HCT116 (cell line): Measurements from ENCODE around the gene DRAXIN. TPM values are rescaled to one million over a fixed set of nuclear protein-coding genes. Genes with fewer than 3 reads are reported as not detected.

Experiments used
- ATAC-seq: fragments of 200-7000 bp; cut with Tn5 transposase; 2 replicates; pipeline ENCODE4 v1.9.1; 2020; ENCODE audit warnings: mild to moderate bottlenecking, moderate library complexity
- BruUV-seq: library from RNA; stranded (reverse); fragments of 400-500 nt; replicated peaks from 2 replicates; lab custom pipeline; 2021; lab: Mats Ljungman, UMichigan
- CTCF ChIA-PET: fragments of 300-600 bp; sonication (Branson Sonifier 250); formaldehyde crosslinking; loops from one replicate; lab custom pipeline; 2021; ENCODE audit warnings: antibody characterized with exemption; lab: Charles Lee
- POLR2A ChIA-PET: fragments of 300-600, 350-600 bp; sonication (Branson Sonifier 250); formaldehyde crosslinking; loops from one replicate; lab custom pipeline; 2021; ENCODE audit warnings: antibody characterized with exemption; lab: Charles Lee
- RAD21 ChIA-PET, 2 experiments: fragments of 300-600 bp; sonication (Branson Sonifier 250); formaldehyde crosslinking; loops; one replicate each; lab custom pipeline; 2023; ENCODE audit warnings: low total read pairs in 2 of 2; ENCODE audit not compliant: uncharacterized antibody in 2 of 2, unreplicated experiment in 2 of 2, low non-redundant PET in 1 of 2; lab: Charles Lee
- DNase-seq: peaks from one replicate; pipeline ENCODE4 v3.0.0-alpha.2; 2010; ENCODE audit warnings: low read depth, low spot score
- H2AFZ ChIP-seq: fragments of 200-600 bp; shearing (Covaris generic), sonication (generic); 2 replicates; pipeline ENCODE4 v1.6.1; 2017; ENCODE audit warnings: low read depth, mixed run types, mixed read lengths, antibody characterized with exemption, low read length; ENCODE audit not compliant: poor library complexity, severe bottlenecking
- H3K27ac ChIP-seq: 2 replicates; pipeline ENCODE4 v1.5.1; 2012; ENCODE audit warnings: low read depth, low read length
- H3K27me3 ChIP-seq: fragments of 200-600 bp; sonication (generic); 2 replicates; pipeline ENCODE4 v1.6.1; 2016; ENCODE audit warnings: mixed run types, low read length, mixed read lengths; ENCODE audit not compliant: insufficient read depth
- H3K36me3 ChIP-seq, 2 experiments: fragments of 200-500 bp in 1 of 2; fragments of 200-600 bp in 1 of 2; sonication (Bioruptor generic) in 1 of 2; sonication (generic) in 1 of 2; 2 replicates each; pipeline versions ENCODE4 v1.5.1 to v1.6.1; 2014 to 2016; ENCODE audit warnings: low read length in 2 of 2, inconsistent platforms in 1 of 2, mixed read lengths in 1 of 2, mixed run types in 1 of 2; ENCODE audit not compliant: insufficient read depth in 2 of 2, control insufficient read depth in 1 of 2
- H3K4me1 ChIP-seq, 2 experiments: fragments of 200-600 bp in 1 of 2; sonication (generic) in 1 of 2; 2 replicates each; pipeline versions ENCODE4 v1.5.1 to v1.6.1; 2012 to 2017; ENCODE audit warnings: low read length in 2 of 2, inconsistent platforms in 1 of 2, mild to moderate bottlenecking in 1 of 2, mixed read lengths in 1 of 2, mixed run types in 1 of 2, moderate library complexity in 1 of 2; ENCODE audit not compliant: insufficient read depth in 2 of 2, control insufficient read depth in 1 of 2
- H3K4me2 ChIP-seq: fragments of 200-600 bp; sonication (generic); 2 replicates; pipeline ENCODE4 v1.6.1; 2017; ENCODE audit warnings: mixed run types, low read length, mixed read lengths
- H3K4me3 ChIP-seq, 2 experiments: fragments of 200-600 bp in 1 of 2; sonication (generic) in 1 of 2; replicated peaks in 1 of 2; 2 replicates each; pipeline ENCODE4 v1.5.1; 2011 to 2016; ENCODE audit warnings: low read length in 2 of 2, control low read depth in 1 of 2, low read depth in 1 of 2, mild to moderate bottlenecking in 1 of 2, mixed read lengths in 1 of 2, mixed run types in 1 of 2
- H3K79me2 ChIP-seq: fragments of 200-600 bp; sonication (generic); 2 replicates; pipeline ENCODE4 v1.6.1; 2017; ENCODE audit warnings: mild to moderate bottlenecking, mixed run types, low read length, moderate library complexity, mixed read lengths; ENCODE audit not compliant: insufficient read depth
- H3K9ac ChIP-seq: fragments of 200-600 bp; sonication (generic); 2 replicates; pipeline ENCODE4 v1.6.1; 2016; ENCODE audit warnings: low read length, mixed read lengths
- H3K9me2 ChIP-seq: fragments of 200-600 bp; sonication (generic), shearing (Covaris generic); 2 replicates; pipeline ENCODE4 v1.6.1; 2017; ENCODE audit warnings: mixed run types, mild to moderate bottlenecking, moderate library complexity; ENCODE audit not compliant: insufficient read depth
- H3K9me3 ChIP-seq, 2 experiments: fragments of 200-500 bp in 1 of 2; fragments of 200-600 bp in 1 of 2; sonication (Bioruptor generic) in 1 of 2; sonication (generic) in 1 of 2; 2 replicates each; pipeline ENCODE4 v1.6.1; 2014 to 2017; ENCODE audit warnings: low read length in 2 of 2, mixed read lengths in 2 of 2, inconsistent platforms in 1 of 2, low read depth in 1 of 2, mild to moderate bottlenecking in 1 of 2, mixed run types in 1 of 2, moderate library complexity in 1 of 2; ENCODE audit not compliant: control insufficient read depth in 1 of 2, insufficient read depth in 1 of 2
- H4K20me1 ChIP-seq: fragments of 200-600 bp; sonication (generic), shearing (Covaris generic); 2 replicates; pipeline ENCODE4 v1.6.1; 2017; ENCODE audit warnings: mixed run types, mild to moderate bottlenecking, moderate library complexity; ENCODE audit not compliant: insufficient read depth
- CBX3 ChIP-seq: IDR thresholded peaks from 2 replicates; pipeline ENCODE4 v1.6.1; 2012; ENCODE audit warnings: low read depth
- CEBPB ChIP-seq: IDR thresholded peaks from 2 replicates; pipeline ENCODE4 v1.6.1; 2012; ENCODE audit warnings: low read depth
- EGR1 ChIP-seq: IDR thresholded peaks from 2 replicates; pipeline ENCODE4 v1.6.1; 2012; ENCODE audit warnings: low read depth
- ELF1 ChIP-seq: IDR thresholded peaks from 2 replicates; pipeline ENCODE4 v1.6.1; 2012; ENCODE audit warnings: low read depth, borderline replicate concordance
- EZH2 ChIP-seq: fragments of 200-600 bp; sonication (generic); IDR thresholded peaks from 2 replicates; pipeline ENCODE4 v1.6.1; 2017; ENCODE audit warnings: antibody characterized with exemption, mixed run types
- MAX ChIP-seq: IDR thresholded peaks from 2 replicates; pipeline ENCODE4 v1.6.1; 2012
- POLR2A ChIP-seq: IDR thresholded peaks from 2 replicates; pipeline ENCODE4 v1.7.0; 2011; ENCODE audit warnings: borderline replicate concordance; ENCODE audit not compliant: insufficient read depth, insufficient read length; ENCODE audit errors: extremely low read depth
- SIN3A ChIP-seq: IDR thresholded peaks from 2 replicates; pipeline ENCODE4 v1.6.1; 2012; ENCODE audit warnings: low read depth
- SP1 ChIP-seq: IDR thresholded peaks from 2 replicates; pipeline ENCODE4 v1.6.1; 2012; ENCODE audit warnings: low read depth
- ZBTB33 ChIP-seq: IDR thresholded peaks from 2 replicates; pipeline ENCODE4 v1.6.1; 2011; ENCODE audit warnings: mild to moderate bottlenecking, low read length, moderate library complexity; ENCODE audit not compliant: insufficient replicate concordance; ENCODE audit errors: extremely low read depth
- intact Hi-C: fragments of 100-400 bp; cut with micrococcal nuclease; formaldehyde crosslinking; loops from 2 replicates; pipeline ENCODE4 v1.10.0; 2022
- total RNA-seq: library from RNA; stranded (reverse); gene quantifications from one replicate; pipeline ENCODE4 v1.2.1, GENCODE V29; 2021; ENCODE audit not compliant: unreplicated experiment
- TF ChIP-seq, protein P1 (sequence below), 3 experiments: fragments of 200-600 bp in 1 of 3; sonication (generic) in 1 of 3; IDR thresholded peaks in 2 of 3; conservative IDR thresholded peaks in 1 of 3; 2 replicates each; pipeline ENCODE4 v1.5.1; 2012 to 2017; ENCODE audit warnings: low read depth in 2 of 3, low read length in 2 of 3, antibody characterized with exemption in 1 of 3, borderline replicate concordance in 1 of 3, control low read depth in 1 of 3, mild to moderate bottlenecking in 1 of 3, mixed read lengths in 1 of 3, mixed run types in 1 of 3, moderate library complexity in 1 of 3; ENCODE audit not compliant: insufficient read depth in 1 of 3
- TF ChIP-seq, protein P2 (sequence below): IDR thresholded peaks from 2 replicates; pipeline ENCODE4 v1.6.1; 2012; ENCODE audit warnings: low read depth
- TF ChIP-seq, protein P3 (sequence below): IDR thresholded peaks from 2 replicates; pipeline ENCODE4 v1.6.1; 2012

DRAXIN gene
- total RNA-seq, 1 experiment from 2014 or later, result 0.47 TPM

GRCh38 chr1:11748294-11749202, 57.0 kb downstream of the DRAXIN start:
- no peaks in the 10 kb centered on the region for H4K20me1 ChIP-seq
- TF ChIP-seq SIN3A (no peak), SP1 (no peak), EZH2 (no peak), MAX (no peak), ELF1 (no peak), CEBPB (no peak), POLR2A (no peak), CBX3 (no peak), EGR1 (no peak), ZBTB33 (no peak)
- TF ChIP-seq, protein P1, sequence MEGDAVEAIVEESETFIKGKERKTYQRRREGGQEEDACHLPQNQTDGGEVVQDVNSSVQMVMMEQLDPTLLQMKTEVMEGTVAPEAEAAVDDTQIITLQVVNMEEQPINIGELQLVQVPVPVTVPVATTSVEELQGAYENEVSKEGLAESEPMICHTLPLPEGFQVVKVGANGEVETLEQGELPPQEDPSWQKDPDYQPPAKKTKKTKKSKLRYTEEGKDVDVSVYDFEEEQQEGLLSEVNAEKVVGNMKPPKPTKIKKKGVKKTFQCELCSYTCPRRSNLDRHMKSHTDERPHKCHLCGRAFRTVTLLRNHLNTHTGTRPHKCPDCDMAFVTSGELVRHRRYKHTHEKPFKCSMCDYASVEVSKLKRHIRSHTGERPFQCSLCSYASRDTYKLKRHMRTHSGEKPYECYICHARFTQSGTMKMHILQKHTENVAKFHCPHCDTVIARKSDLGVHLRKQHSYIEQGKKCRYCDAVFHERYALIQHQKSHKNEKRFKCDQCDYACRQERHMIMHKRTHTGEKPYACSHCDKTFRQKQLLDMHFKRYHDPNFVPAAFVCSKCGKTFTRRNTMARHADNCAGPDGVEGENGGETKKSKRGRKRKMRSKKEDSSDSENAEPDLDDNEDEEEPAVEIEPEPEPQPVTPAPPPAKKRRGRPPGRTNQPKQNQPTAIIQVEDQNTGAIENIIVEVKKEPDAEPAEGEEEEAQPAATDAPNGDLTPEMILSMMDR (IDR thresholded peaks at IDR 0.05 in 2 of 3, conservative IDR thresholded peaks at IDR 0.05 in 1 of 3; ENCODE audit: borderline replicate concordance in 1 of 3, insufficient read depth in 1 of 3, low read depth in 2 of 3, low read length in 2 of 3), result no peak
- TF ChIP-seq, protein P2, sequence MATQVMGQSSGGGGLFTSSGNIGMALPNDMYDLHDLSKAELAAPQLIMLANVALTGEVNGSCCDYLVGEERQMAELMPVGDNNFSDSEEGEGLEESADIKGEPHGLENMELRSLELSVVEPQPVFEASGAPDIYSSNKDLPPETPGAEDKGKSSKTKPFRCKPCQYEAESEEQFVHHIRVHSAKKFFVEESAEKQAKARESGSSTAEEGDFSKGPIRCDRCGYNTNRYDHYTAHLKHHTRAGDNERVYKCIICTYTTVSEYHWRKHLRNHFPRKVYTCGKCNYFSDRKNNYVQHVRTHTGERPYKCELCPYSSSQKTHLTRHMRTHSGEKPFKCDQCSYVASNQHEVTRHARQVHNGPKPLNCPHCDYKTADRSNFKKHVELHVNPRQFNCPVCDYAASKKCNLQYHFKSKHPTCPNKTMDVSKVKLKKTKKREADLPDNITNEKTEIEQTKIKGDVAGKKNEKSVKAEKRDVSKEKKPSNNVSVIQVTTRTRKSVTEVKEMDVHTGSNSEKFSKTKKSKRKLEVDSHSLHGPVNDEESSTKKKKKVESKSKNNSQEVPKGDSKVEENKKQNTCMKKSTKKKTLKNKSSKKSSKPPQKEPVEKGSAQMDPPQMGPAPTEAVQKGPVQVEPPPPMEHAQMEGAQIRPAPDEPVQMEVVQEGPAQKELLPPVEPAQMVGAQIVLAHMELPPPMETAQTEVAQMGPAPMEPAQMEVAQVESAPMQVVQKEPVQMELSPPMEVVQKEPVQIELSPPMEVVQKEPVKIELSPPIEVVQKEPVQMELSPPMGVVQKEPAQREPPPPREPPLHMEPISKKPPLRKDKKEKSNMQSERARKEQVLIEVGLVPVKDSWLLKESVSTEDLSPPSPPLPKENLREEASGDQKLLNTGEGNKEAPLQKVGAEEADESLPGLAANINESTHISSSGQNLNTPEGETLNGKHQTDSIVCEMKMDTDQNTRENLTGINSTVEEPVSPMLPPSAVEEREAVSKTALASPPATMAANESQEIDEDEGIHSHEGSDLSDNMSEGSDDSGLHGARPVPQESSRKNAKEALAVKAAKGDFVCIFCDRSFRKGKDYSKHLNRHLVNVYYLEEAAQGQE, result no peak
- TF ChIP-seq, protein P3, sequence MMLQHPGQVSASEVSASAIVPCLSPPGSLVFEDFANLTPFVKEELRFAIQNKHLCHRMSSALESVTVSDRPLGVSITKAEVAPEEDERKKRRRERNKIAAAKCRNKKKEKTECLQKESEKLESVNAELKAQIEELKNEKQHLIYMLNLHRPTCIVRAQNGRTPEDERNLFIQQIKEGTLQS, result no peak
- TF ChIP-seq, all 23 proteins: peak for 0
- BruUV-seq, result no TSS peak
- H3K27ac ChIP-seq, result no peak overlapping the region
- no peaks in the 10 kb centered on the region for H3K9me3 ChIP-seq
- ChIA-PET CTCF (interaction anchor here (0.6 kb wide), 1 partner anchor 86 kb away, joined by 3 read pairs; no protein-coding TSS in a partner anchor), POLR2A (no interaction called here), RAD21 (no interaction called here)
- H3K4me3 ChIP-seq, result no peak overlapping the region
- ATAC-seq (peak; percentile 21), DNase-seq (no peak)
- H3K79me2 ChIP-seq, result no peaks in the 10 kb centered on the region
- H3K4me2 ChIP-seq, result 0 out of 2 replicates have a peak overlapping the region, but pooled peaks have one; percentile 9
- peaks cover 0 to 7% of the 10 kb centered on the region in 2 experiments; a peak in 3 of 4 replicates for H3K4me1 ChIP-seq
- no peak overlapping the region for H3K9ac ChIP-seq
- H3K36me3 ChIP-seq, result peaks cover 0 to 5% of the 10 kb centered on the region in 2 experiments; a peak in 1 of 4 replicates
- no peaks in the 10 kb centered on the region for H3K9me2 ChIP-seq
- intact Hi-C loops, result no loop called here
- H3K27me3 ChIP-seq, result no peaks in the 10 kb centered on the region
- no peak overlapping the region for H2AFZ ChIP-seq
